Measurements from ENCODE around the gene ADGRG3. TPM values are rescaled to one million over a fixed set of nuclear protein-coding genes. Genes with fewer than 3 reads are reported as not detected.

Gene ADGRG3
- total RNA-seq, 4 donors from 2014 or later, result 2.3 to 17.7 (median 4.4) TPM

DNA sequence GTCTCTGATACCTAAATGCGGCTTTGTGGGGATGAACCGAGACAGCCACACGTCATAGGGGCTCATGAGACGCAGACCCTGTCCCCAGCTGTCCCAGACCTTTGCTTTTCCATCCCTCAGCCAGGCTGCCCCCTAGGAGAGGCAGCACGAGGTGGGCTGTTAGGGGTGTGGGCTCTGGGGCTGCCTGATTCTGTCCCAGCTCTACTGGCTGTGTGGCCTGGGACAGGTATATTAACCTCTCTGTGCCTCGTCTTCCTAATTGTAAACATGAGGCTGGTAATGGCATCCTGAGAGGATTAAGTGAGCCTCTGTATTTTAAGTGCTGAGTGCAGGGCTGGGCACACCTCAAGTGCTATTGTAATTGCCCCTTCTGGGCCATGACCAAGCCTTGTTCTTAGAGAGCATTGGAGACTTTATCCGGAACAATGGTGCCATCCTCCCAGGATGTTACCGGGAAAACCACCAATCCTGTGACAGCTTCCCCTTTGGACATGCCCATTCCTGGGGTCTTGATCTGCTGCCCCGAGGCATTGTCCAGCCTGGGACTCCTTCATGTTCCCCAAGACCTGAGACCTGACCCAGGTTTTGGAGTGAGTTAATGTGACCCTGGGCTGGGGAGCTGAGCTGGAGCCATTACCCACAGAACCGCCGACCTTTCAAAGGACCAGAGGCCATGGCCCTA, 34.6 kb upstream of the ADGRG3 start:
- TF ChIP-seq, protein P1, sequence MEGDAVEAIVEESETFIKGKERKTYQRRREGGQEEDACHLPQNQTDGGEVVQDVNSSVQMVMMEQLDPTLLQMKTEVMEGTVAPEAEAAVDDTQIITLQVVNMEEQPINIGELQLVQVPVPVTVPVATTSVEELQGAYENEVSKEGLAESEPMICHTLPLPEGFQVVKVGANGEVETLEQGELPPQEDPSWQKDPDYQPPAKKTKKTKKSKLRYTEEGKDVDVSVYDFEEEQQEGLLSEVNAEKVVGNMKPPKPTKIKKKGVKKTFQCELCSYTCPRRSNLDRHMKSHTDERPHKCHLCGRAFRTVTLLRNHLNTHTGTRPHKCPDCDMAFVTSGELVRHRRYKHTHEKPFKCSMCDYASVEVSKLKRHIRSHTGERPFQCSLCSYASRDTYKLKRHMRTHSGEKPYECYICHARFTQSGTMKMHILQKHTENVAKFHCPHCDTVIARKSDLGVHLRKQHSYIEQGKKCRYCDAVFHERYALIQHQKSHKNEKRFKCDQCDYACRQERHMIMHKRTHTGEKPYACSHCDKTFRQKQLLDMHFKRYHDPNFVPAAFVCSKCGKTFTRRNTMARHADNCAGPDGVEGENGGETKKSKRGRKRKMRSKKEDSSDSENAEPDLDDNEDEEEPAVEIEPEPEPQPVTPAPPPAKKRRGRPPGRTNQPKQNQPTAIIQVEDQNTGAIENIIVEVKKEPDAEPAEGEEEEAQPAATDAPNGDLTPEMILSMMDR (IDR thresholded peaks at IDR 0.05), result no peak
- ATAC-seq (ENCODE audit: low FRiP score) (no peak), DNase-seq (ENCODE audit: low spot score) (no peak)

DNA sequence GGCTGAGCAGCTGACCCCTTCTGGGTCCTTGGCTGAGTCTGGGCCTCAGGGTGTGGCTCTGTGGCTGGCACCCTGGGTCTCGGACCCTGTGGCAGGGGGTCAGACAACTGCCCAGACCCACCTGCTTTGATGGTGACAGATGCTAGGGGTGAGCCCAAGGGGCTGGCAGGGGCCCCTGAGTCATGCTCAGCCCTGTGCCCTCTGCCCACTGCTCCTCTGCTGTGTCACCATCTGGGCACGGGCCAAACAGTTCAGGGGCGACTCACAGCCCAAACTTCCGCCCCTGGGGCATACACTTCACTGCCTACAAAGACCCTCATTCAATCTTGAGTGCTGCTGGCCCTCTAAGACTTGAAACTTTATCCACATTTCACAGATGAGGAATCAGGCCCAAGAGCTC, 33.9 kb upstream of the ADGRG3 start:
- TF ChIP-seq, protein P1 (IDR thresholded peaks at IDR 0.05), result no peak
- no peak for ATAC-seq (ENCODE audit: low FRiP score)
- no peak for DNase-seq (ENCODE audit: low spot score)

DNA sequence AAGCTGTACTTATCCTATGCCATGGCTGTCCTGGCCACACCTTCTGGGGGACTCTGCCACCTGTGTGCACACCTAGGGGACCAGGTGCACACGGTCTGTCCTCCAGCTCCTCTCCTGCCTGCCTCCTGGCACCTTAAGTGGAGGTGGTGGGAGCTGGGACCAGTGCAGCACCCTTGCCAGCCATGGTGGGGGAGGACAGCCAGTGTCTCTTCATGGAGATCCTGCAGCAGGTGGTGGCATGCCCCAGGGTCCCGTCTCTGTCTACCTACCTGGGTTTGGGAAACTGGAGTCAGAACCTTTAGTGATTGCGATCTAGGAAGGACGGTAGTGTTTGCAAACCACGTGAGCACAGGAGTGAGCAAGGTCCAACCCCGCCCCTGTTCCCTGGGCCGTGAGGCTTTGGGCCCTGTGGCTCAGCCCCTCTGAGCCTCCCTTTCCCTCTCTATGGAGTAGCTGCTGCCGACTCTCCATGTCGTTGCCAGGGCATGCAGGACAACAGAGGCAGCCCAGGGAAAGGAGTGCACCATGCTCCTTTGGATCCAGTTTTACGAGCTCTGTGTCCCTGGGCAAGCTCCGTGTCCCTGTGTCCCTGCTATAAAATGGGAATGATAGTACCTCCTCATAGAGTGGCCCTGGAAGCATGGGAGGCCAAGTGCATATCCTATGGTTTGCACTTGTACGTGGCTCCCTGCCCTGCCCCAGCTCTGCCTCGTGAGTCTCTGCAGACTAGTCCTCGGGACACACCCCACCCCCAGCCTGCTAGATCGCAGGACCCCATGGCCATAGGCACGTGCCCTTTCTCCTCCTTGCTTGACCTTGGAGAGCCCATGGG, 32.6 kb upstream of the ADGRG3 start:
- TF ChIP-seq, protein P1 (IDR thresholded peaks at IDR 0.05), result no peak
- no peak for ATAC-seq (ENCODE audit: low FRiP score)

DNA sequence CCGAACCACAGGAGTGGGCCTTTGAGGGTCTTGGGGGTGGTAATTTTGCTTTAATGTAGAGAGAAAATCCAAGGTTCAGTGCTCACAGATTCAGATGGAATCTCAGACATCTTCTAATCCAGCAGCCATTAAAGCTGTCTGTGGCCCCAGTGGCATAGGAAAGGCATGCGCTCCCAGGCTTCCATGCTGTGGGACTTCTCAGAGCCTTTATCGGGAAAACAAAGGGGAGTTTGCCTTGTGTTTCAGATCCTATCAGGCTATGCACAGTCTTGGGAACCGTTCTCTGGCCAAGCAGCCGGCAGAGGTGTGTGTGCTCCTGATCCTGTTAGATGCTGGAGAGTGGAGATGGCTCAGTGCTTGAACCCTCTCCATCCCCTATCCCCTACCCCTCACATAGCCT, 31.9 kb upstream of the ADGRG3 start:
- ATAC-seq (ENCODE audit: low FRiP score) (no peak), DNase-seq (ENCODE audit: low spot score) (no peak)
- TF ChIP-seq, protein P1 (IDR thresholded peaks at IDR 0.05), result no peak

More for the DNA sequence above, 32.6 kb upstream of the ADGRG3 start:
- DNase-seq (ENCODE audit: low spot score), result no peak

DNA sequence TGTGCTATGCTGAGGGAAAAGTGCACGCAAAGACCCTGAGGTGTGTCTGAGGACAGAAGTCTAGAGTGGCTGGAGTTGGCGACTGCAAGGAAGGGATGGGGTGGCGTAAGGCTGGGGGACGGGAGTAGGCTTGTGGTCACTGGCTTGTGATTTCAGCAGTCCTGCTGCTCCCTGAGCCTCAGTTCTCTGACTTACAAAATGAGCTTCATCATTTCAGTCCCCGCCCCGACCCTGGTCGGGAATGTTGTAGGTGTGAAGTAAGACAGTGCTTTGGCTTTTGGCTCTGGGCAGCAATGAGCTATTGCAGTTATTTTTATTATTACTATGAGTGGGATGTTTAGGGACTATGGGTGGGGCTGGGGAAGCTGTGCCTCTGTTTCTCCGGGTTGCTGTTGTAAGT, 31.1 kb upstream of the ADGRG3 start:
- TF ChIP-seq, protein P1 (IDR thresholded peaks at IDR 0.05), result no peak
- ATAC-seq (ENCODE audit: low FRiP score) (peak; percentile 34), DNase-seq (ENCODE audit: low spot score) (no peak)

DNA sequence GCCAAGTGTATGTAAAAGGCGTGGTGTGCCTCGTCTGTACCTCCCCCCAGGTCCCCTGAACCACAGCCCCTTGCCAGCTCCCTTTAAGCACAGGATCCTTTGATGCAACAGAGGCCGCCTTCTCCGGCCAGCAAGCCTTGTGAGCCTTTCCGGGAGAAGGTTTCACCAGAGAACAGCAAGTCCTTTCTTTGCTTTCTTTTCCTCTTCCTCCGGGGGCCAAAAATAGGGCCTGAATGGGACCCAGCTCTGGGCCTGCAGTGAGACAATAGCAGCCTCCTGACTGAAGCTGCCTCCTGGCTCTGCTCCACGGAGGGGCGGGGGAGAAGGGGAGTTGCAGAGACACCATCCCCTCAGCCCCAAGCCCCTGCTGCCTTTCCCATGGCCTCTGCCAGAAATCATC, 30.7 kb upstream of the ADGRG3 start:
- DNase-seq (ENCODE audit: low spot score) (no peak), ATAC-seq (ENCODE audit: low FRiP score) (peak; percentile 6)
- TF ChIP-seq, protein P1 (IDR thresholded peaks at IDR 0.05), result no peak
